H1 (cell line): ENCODE data around the gene MORC1.

Source experiments
- EZH2 ChIP-seq: fragments of 200-600 bp; sonication (generic); IDR thresholded peaks from 2 replicates; pipeline ENCODE4 v1.7.1; 2012; ENCODE audit warnings: low read depth, mild to moderate bottlenecking, moderate library complexity, low read length, inconsistent platforms; ENCODE audit not compliant: severe bottlenecking
- YY1 ChIP-seq: IDR thresholded peaks from 2 replicates; pipeline ENCODE4 v1.6.1; 2011; ENCODE audit warnings: low read depth, mild to moderate bottlenecking, low read length

DNA sequence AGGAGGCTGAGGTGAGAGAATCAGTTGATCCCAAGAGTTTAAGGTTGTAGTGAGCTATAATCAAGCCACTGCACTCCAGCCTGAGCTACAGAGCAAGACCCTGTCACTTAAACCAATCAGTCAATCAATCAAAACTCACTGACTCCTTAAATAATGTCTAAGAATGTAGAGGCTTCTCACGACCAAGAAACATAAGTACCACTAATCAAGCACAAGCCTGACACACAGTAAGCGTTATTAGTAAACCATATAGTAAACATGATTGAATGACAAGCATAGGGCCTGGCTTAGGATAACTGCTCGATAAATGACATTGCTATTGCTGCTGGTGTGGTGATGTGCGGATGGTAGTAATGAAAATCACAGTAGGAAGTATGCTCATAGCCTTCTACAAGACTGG is 48.0 kb upstream of the MORC1 start:
- TF ChIP-seq EZH2 (no peak), YY1 (no peak)
